H1 (cell line): Measurements from ENCODE around the gene ZNF584. TPM values are rescaled to one million over a fixed set of nuclear protein-coding genes. Genes with fewer than 3 reads are reported as not detected.

Experiments
- ATF3 ChIP-seq: IDR thresholded peaks from 2 replicates; pipeline ENCODE4 v1.6.1; 2011; ENCODE audit warnings: low read depth, mild to moderate bottlenecking, low read length; ENCODE audit not compliant: insufficient read depth
- BACH1 ChIP-seq: IDR thresholded peaks from 2 replicates; pipeline ENCODE4 v1.6.1; 2012; ENCODE audit warnings: low read length, improper control_type of control experiment
- KDM5A ChIP-seq: fragments of 200-600 bp; IDR thresholded peaks from 2 replicates; pipeline ENCODE4 v1.7.1; 2012; ENCODE audit warnings: mild to moderate bottlenecking, low read length, inconsistent platforms, mixed read lengths
- RXRA ChIP-seq: IDR thresholded peaks from 2 replicates; pipeline ENCODE4 v1.6.1; 2011; ENCODE audit warnings: low read depth, mild to moderate bottlenecking, low read length, moderate library complexity; ENCODE audit not compliant: insufficient read depth
- SP4 ChIP-seq: IDR thresholded peaks from 2 replicates; pipeline ENCODE4 v1.6.1; 2012; ENCODE audit warnings: low read length, inconsistent platforms
- TCF12 ChIP-seq: IDR thresholded peaks from 2 replicates; pipeline ENCODE4 v1.6.1; 2011; ENCODE audit warnings: low read depth, mild to moderate bottlenecking, low read length
- TEAD4 ChIP-seq: IDR thresholded peaks from 2 replicates; pipeline ENCODE4 v1.6.1; 2012; ENCODE audit warnings: low read depth, low read length, inconsistent platforms, mixed read lengths
- polyA plus RNA-seq, 7 experiments: library from polyadenylated mRNA; depleted of rRNA in 3 of 7; stranded (reverse) in 5 of 7; unstranded in 2 of 7; fragments of >200 nt in 5 of 7; fragments of 200-250 nt in 2 of 7; gene quantifications; 1 replicate in 5 of 7; 2 replicates in 1 of 7; 4 replicates in 1 of 7; pipeline versions ENCODE4 v1.2.1 to v1.2.3, GENCODE V29; 2011 to 2013; ENCODE audit warnings: missing spikeins in 2 of 7, mixed read lengths in 2 of 7
- total RNA-seq: library from RNA; stranded (reverse); fragmentation: NEBNext Ultra II Directional; extraction: Animal tissue kit (Norgen Biotek cat#: 25700); gene quantifications from 2 replicates; pipeline ENCODE4 v1.2.1, GENCODE V29; 2021

ZNF584 gene
- total and polyA plus RNA-seq, 2 of the 8 experiments (the other 6 are each of a cell fraction or from before 2014, with no cell fraction given): 2.5 to 5.2 TPM

- TF ChIP-seq ATF3 (no peak), KDM5A (no peak), TCF12 (no peak), TEAD4 (no peak), BACH1 (no peak), SP4 (no peak), RXRA (no peak)
Observed at GRCh38 chr19:58385313-58385890, 23.0 kb upstream of the ZNF584 start (continued).
